ENCODE results near the gene D2HGDH.

D2HGDH gene

DNA sequence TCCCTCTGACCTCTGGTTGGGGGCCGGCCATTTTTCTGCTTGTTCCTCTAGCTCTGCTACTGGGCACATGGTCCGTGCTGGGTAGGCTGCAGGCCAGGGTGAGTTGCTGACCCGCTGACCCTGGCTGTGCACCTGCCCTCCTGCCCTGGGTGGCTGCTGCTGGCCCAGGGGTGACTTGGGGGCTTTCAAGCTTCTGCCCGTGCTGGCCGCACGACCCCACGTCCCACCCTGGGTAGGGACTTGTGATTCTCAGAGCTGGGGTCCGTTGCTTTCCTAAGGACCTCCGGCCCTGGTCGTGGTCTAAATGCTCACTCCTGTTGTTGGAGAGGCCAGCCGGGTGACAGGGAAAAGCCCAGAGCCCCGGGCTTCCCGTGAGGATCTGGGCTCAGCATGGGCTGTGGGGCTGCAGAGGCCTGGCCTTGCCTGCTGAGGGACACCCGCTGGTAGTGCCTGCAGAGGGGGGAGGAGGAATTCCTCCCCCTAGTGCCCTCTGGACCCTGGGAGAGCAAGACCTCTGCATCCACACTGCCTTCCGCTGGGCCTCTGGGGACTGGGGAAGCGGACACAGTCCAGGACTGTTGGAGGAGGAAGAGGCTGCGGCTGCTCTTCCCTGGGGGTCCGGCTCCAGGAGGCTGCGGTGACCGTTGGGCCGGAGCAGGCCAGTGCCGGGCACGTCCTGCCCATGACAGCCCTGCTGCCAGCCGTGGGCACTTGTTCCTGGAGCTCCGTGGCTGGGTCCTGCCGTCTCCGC is 35.9 kb downstream of the D2HGDH start:
- no peak overlapping the region for H3K4me3 ChIP-seq (ENCODE audit: low read depth, low read length)
- TF ChIP-seq, protein P1, sequence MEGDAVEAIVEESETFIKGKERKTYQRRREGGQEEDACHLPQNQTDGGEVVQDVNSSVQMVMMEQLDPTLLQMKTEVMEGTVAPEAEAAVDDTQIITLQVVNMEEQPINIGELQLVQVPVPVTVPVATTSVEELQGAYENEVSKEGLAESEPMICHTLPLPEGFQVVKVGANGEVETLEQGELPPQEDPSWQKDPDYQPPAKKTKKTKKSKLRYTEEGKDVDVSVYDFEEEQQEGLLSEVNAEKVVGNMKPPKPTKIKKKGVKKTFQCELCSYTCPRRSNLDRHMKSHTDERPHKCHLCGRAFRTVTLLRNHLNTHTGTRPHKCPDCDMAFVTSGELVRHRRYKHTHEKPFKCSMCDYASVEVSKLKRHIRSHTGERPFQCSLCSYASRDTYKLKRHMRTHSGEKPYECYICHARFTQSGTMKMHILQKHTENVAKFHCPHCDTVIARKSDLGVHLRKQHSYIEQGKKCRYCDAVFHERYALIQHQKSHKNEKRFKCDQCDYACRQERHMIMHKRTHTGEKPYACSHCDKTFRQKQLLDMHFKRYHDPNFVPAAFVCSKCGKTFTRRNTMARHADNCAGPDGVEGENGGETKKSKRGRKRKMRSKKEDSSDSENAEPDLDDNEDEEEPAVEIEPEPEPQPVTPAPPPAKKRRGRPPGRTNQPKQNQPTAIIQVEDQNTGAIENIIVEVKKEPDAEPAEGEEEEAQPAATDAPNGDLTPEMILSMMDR (IDR thresholded peaks at IDR 0.05; ENCODE audit: low read depth, low read length): no peak

DNA sequence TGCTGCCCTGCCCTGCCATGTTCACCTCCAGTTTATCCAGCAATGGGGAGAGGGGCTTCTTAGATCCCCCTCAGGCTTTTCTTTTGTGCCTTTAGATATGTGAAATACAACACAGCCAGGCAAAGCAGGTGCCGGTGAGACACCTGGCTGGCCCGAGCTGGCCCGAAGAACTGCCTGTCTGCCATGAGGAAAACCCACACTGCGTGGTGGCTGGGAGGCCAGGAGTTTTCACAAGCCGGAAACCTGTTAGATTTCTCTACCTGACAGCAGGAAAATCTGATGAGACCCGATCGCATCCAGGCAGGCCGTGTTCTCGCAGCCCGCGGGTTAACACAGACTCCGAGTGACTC is 36.5 kb downstream of the D2HGDH start:
- TF ChIP-seq, protein P1 (IDR thresholded peaks at IDR 0.05; ENCODE audit: low read depth, low read length): no peak
- H3K4me3 ChIP-seq (ENCODE audit: low read depth, low read length): no peak overlapping the region

GRCh38 chr2:241771286-241772062 is 37.0 kb downstream of the D2HGDH start:
- H3K4me3 ChIP-seq (ENCODE audit: low read depth, low read length): no peak overlapping the region

GRCh38 chr2:241772063-241772499 is 37.7 kb downstream of the D2HGDH start:
- TF ChIP-seq, protein P1 (IDR thresholded peaks at IDR 0.05; ENCODE audit: low read depth, low read length): no peak
- H3K4me3 ChIP-seq (ENCODE audit: low read depth, low read length): no peak overlapping the region

More at GRCh38 chr2:241771286-241772062, 37.0 kb downstream of the D2HGDH start:
- TF ChIP-seq, protein P1 (IDR thresholded peaks at IDR 0.05; ENCODE audit: low read depth, low read length): no peak

DNA sequence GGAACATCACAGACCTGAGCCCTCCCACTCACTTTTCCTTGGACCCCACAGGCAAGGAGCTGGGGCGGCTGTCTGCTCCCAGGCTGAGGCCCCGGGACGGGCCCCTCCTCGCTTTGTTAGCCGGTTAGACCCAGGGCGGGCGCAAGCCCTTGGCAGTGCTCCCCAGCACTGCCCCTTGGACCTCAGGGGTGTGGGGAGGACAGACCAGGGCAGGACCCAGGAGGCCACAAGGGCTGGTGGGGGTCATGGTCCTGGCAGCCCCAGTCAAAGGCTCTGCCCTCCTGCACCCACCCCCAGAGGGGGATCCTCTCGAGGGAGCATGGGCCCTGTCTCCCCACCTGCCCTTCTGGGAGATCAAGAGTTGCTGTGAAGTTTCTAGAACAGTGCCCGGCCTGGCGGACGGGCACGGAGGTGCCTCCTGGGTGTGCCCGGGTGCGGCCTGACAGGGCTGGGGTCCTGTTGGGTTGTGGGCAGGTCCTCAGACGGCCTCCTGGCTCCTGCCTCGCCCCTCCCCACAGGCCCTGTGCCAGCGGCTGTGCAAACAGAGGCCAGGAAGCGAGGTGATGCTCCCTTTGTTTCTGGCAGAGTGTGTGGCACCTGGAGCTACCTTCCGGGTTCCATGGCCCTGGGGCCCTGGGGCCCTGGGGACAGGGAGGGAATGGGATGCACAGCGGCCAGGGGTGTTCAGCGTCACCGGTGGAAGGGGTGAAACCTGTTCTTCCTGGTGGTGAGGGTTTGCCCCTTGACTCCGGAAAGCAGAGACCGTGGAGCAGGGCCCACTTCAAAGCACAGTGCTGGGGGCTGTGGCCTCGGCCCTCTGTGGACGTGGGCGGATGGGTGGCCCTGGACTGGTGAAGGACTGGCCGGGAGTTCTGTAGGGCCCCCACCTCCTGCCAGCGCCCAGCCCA is 39.3 kb downstream of the D2HGDH start:
- TF ChIP-seq, protein P1 (IDR thresholded peaks at IDR 0.05; ENCODE audit: low read depth, low read length): no peak
- H3K4me3 ChIP-seq (ENCODE audit: low read depth, low read length): no peak overlapping the region

- no peak overlapping the region for H3K4me3 ChIP-seq (ENCODE audit: low read depth, low read length)
- TF ChIP-seq, protein P1 (IDR thresholded peaks at IDR 0.05; ENCODE audit: low read depth, low read length): no peak
These were observed 40.2 kb downstream of the D2HGDH start for GRCh38 chr2:241774419-241775222.
